ENCODE data around the gene ELMO2.
"Not testable (repeated sequence)": the region's sequence is repeated elsewhere in the genome, so short reads cannot be mapped to it uniquely, and the experiment has no call there.

Gene ELMO2

DNA sequence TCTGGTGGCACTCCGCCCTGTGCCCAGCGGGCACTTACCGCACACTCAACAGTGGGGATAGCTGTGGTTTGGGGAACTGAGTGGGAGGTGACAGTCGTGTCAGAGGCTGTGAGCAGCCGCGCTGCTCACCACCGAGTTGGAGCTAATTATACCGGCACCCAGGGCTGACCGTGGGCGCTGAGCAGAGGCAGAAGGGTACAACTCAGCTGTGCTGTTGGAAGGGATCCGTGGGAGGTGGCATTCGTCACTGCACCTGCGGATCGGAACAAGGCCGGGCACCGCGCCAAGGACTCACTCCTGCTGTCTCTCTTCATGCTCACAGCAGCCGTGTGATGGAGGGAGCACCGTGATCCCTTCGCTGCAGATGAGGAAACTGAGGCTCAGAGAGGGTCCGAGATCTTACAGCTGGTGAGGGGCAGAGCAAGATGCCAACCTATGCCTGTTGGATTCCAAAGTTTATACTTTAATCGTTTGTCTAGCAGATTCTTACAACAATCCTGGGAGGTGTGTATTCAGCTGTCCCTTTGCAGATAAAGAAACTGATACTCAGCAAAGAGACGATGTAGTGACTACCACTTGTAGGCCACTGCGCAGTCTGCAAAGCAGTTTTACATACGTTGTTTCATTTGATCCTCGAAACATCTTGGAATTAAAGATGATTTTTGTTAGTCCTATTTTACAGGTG lies 713 bp upstream of the ELMO2 start:
- peak; percentile 71 for DNase-seq (ENCODE audit: low read depth)

DNA sequence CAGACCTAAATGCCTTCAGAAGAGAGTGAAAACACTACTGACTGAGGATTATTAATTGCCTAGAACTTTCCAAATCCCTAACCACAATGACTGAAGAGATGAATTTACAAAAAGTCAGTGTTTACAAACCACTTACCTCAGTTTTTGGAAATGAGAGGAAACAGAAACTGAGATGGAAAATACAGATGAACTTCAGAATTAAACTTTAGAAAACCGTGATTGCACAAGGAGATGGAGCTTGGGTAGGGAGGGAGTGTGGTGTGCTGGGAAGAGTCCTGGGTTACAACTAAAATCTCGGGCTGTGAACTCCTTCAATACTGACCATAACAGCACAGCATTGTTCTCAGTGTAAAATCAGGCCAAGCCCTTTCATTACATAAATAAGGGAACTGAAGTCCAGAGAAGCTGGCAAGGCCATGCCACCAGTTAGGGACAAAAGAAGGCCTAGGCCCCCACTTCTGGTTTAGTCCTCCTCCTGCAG lies 4.0 kb downstream of the ELMO2 start:
- DNase-seq (ENCODE audit: low read depth) = no peak

DNA sequence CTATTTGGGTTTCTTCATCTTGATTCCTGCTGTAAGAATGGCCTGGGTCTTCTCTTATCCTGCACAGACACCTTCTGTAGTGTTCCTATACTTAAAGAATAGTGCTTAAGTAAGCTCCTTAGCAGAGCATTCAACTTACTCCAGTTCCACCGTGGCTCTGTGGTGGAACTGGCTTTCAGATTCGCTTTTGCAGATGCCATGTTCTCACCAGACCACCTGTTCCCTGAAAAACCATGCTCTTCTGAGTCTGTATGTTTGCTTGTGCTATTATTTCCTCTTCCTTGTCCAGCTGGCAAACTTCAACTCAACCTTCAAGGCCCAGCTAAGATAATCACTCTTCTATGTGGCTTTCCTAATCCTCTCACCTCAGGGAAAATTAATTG lies 4.9 kb downstream of the ELMO2 start:
- DNase-seq (ENCODE audit: low read depth) = no peak

DNA sequence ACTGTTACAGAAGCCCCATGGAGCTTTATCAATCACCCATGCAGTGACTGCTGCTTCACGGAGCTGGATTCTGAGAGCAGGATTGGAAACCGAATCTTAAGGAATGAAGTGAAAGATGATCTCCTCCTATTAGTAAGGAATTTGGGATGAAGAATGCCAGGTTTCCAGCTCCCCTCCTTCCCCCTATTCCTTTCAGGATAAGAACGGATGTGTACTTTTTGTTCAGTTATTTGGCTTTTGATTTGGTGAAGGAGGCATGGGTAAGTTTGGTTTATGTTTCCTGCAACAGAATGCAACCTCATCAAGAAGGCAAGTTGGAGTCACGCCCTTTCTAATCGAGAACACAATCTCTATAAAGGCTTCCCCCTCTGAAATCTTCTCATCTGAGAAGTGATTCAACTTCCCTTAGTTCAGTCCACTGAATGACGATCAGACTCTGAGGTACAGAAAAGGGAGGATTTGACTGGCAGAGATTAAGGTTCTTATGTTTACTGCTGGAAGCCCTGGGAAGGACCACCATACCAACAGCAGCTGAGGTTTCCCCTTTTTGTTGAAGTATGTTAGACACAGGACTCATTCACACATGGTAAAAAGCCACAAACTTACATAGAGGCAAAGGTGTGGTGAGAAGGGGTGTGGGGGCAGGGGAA lies 5.5 kb downstream of the ELMO2 start:
- DNase-seq (ENCODE audit: low read depth) = peak; percentile 5

DNA sequence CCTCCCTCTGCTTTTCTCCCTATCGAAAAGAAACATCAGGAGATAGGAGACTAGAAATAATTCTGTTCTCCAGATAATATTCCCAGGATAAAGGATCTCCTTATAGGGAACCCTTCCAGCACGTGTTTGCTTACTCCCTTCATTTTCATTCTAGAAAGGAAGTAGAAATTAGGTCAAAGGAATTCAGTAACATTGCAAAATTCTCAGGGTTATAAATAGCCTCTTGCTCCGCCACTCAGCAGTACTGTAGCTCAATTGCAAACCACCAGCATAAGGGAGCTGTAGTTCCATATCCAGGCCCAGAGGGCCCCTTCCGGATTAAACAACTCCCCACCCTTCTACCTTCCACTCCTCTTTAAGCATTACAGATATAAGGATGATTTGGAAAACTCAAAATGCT lies 6.2 kb downstream of the ELMO2 start:
- DNase-seq (ENCODE audit: low read depth) = no peak

DNA sequence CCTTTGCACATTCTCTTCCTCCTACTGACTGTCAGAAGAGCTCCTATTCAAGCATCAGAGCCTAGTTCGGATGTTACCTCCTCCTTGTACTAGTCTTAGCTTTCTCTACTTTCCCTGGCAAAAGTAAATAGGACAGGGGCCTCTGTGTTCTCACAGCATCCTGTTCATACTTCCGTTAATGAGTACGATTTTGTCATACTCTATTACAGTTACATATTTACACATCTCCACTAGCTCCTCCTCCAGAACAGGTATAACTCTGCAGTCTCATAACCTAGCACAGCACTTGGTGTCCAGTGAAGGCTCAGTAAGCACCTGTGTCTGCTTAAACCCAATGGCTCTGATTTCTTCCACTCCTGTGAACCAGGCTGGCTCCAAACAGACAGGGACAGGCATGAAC lies 7.0 kb downstream of the ELMO2 start:
- DNase-seq (ENCODE audit: low read depth) = no peak

DNA sequence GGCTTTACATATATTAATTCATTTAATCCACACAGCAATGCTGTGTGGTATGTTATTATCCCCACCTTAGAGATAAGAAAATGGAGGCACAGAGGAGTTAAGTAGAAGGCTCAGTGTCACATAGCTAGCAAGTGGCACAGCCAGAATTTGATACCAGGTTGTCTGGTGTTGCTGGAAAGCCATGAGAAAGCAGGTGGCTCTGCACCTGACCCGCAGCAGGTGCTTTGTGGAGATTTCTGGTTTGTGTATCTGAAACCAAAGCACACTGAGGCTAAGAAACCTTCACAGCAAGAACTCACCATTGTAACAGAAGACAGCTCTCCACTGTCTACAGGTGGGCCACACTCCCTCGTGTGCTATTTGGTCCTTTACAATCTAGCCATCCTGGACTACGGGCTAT lies 7.5 kb downstream of the ELMO2 start:
- DNase-seq (ENCODE audit: low read depth) = no peak

DNA sequence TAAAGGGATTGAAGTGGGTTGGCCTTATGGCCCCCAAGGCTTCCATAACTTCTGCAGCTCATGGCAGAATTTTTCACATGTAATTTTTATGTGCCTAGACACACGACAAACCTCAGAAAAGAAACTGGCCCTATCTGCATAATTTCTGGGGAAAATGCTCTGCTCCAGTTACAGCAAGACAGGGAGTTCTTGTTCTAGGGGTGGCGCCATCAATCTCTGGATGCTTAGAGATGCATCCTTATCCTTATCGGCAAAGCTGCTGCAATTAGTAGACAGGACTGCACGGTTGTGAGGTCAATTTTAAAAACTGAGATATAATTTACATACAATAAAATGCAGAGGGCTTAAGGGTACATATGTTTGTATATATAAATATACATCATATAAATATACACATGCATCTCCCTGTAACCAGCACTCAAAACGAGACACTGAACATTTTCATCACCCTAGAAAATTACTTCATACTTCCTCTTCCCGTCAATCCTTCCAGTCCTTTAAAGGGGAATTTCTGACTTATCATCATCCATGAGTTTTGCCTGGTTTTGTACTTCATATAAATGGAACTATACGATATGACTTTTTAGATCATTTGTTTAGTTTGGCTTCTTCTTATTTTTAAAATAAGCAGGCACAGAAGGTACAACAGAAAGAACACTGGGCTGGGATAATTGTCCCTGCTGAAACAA lies 10.2 kb downstream of the ELMO2 start:
- no peak for DNase-seq (ENCODE audit: low read depth)

DNA sequence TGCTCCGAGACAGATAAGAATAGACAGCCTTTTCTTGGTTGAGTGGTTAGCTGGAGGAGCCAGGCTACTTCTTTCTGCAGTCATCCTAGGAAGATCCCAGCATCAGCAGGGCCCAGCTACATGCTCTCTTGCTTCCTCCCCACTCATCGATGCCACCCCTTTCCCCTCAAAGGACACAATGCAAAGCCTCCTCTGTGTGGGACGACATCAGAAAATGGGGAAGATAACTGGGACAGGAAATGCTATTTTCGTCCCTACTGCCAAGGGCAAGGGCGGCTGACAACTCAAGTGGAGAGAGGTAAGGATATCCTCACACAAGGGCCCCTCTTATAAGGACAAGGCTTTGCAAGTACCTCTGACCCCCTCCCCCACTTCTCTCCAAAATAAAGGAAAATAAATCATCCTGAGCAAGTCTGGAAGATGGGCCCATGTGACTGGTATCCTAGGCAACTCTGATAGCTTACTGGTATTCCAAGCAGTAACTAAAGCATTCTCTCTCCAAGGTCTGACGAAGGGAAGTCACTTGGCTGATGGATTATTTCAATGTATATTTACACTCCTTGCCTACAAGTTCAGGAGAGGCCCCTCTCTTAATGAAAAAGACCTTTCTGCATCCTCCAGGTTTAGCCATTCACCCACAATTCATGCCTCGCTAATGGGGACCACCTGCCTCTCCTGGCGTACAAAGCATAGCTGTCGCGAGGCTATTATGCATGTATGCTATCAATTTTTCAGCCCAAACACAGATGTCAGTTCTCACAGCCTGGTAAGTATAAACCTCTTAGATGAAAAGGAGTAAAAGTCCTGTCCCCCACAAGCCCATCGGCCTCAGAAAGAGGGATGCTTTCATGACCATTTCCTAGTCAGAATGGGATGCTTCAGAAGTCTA lies 11.3 kb downstream of the ELMO2 start:
- DNase-seq (ENCODE audit: low read depth) = no peak

DNA sequence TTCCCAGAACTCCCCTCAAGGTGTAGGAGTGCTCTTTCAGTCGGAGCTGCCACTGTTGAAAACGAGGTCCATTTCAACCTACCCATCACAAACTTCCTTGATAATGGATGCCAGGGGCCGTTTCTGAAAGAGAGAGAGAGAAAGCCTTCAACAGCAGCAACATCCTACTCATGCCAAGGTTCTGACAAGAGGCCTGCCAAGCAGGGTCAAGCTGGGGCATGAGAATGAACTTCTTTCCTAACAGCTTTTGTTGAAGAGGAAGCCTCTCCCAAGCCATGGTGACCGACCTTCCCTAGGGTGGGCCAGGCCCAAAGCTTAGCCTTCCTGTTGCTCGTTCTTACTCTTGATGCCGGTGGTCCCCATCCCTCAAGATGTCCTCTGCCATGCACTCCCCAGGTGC lies 12.4 kb downstream of the ELMO2 start:
- DNase-seq (ENCODE audit: low read depth) = no peak

DNA sequence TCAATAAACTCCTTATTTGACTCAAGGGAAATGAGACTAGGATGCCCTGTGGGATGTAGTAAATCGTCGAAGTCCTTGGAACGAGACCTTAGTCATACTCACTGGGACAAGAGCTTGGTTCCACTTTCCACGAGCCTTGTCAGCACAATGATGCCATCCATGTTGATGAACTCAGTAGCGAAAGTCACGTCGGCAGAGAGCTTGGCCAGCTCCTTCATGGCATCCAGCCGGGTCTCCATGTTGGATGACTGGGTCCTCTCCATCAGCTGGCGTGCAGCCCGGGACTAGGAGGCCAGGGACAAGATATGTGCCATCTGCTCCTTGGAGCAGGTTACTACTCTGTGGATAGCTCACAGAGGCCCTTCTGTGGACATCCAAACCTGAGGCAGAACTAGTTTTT lies 17.5 kb downstream of the ELMO2 start:
- DNase-seq (ENCODE audit: low read depth) = no peak

DNA sequence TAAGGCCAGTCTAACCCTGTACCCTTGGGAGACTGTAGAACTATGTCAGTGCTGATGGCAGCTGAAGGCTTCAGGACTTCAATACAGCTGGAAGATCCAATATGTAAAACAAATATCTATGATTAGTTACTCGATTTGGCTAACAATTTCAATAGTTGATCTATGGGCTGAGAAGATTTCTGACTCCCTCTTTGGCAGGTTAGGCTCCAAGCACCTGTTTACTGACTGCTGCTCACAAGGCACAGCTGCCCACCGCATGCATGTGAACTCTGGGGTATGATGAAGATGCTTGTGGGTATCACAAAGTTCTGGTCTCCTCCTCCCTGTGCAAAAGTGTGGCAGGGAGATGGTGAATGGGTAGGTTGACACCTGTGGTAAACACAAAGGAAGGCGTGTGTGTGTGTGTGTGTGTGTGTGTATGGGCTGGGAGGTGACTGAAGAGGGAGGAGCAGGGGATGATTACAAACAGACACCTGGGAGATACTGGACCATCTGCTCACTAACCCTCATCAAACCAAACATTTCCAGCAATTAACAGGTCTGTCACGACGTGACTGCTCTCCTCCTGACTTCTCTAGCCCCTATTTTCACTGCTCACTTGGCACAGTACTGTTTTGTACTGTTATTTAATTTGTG lies 18.1 kb downstream of the ELMO2 start:
- DNase-seq (ENCODE audit: low read depth) = no peak

DNA sequence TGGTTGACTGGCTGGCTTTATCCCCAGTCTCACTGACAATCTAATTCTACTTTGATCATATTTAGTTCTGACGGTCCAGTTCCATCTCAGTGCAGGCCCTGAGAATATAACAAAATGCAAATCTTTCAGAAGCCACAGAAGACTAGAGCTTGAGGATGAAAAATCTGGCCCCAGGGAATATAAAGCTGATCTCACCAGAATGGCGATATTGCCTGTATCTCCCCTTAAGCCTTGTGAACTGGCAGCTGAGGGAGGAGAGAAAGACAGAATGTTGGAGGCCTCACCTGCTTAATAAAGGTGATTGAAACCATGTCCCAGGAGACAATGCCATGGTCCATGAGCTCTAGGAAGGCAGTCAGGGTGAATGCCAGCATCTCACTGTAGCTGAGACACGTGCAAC lies 19.4 kb downstream of the ELMO2 start:
- DNase-seq (ENCODE audit: low read depth) = not testable (repeated sequence)

DNA sequence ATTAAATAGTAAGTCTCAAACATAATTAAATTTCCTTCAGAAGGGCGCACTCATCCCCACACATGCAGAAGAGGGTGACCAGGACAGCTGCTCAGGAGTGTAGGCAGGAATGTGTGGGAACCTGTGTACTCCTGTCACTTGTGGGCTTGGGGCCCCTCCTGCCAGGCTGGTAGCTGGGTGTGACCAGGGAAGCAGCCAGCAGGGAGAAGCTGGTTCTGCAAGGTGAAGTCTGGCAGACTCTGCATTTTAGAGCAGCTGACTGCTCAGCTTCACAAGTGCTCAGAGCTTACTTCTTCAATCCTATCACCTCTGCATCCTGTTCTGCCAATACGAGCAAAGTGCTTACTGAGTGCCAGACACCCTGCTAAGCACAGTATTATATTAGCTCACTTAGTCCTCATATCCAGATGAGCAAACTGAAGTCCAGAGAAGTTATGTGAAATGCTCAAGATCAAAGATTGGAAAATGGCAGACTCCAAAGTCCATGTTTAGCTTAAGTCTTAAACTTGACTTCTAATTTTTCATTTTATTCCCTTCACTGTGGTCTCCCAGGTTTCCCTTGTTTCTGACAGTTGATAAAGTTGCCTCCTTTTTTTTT lies 27.9 kb downstream of the ELMO2 start:
- no peak for DNase-seq (ENCODE audit: low read depth)

DNA sequence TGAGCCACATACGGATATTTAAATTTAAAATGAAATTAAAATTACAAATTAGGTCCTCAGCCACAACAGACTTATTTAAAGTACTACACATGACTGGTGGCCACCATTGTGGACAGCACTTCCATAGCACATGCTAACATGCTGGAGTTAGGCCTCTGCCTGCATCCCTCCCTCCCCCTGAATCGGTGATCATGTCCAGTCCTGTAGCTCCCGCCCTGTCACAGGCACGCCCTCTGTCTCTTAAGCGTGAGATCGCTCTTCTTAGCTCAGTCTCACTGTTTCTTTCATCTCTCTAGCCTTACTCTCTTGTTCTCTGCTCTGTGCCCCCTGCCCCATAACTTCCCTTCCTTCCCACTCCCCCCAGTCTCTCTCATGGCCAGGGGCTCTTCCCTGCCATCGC lies 28.9 kb downstream of the ELMO2 start:
- DNase-seq (ENCODE audit: low read depth) = no peak

DNA sequence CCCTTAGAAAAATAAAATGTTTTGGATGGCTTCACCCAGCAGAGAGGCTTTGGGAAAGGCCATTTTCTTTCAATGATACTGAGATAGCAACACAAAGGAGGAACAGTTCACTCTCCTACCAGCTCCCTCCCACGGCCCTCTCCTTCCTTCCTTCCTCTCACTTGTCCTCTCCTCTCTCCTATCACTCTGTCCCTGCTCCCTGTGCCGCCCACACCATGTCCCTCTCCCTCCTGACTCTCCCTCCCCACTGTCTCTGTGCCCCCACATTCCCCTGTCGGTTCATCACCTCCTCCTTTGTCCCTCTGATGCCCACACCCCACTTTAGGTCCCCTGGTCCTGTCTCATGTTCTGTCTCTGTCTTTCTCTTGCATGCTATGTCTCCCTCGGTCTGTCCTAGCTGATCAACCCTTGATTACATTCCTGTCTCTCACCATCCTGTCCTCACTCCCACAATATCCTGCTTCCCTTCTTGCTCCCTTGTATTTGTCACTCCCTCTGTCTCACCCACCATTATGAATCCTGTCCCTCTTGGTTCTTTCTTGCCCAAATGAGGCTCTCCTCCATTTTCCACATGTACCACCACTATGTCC lies 30.1 kb downstream of the ELMO2 start:
- no peak for DNase-seq (ENCODE audit: low read depth)

DNA sequence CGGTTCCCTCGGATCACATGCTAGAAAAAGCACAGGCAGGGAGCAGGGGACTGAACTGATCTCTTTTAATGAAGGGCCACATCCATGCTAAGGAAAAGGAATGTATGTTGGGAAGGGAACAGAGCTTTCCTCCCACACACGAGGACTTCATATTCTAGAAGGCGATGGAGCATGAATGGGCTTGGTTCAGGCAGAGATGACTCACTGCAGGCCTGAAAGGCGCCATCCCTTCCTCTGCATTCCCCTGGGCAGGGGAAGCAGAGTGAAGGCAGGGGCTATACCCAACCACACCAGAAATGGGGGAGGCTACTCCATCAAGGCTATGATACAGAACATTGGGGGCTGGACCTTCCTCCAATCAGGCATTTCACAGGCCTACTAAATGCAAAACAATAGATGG lies 30.6 kb downstream of the ELMO2 start:
- DNase-seq (ENCODE audit: low read depth) = no peak

DNA sequence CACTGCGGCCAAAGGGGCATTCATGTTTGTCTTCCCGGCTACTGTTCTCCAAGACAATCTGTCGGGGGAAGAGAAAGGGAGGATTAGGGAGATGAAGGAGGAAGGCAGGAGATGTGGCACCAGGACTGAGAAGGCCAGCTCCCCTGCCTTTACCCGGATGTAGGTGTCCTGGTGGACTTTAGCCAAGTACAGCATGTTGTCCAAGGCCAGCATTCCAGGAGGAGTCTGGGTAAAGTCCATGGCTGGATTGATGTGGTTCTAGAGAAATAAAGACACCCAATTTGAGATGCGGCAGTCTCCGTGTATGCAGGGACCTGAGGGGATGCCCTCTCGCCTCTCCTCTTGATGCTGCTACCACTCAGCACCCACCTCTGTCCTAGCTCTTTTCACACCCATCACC lies 32.0 kb downstream of the ELMO2 start:
- no peak for DNase-seq (ENCODE audit: low read depth)

DNA sequence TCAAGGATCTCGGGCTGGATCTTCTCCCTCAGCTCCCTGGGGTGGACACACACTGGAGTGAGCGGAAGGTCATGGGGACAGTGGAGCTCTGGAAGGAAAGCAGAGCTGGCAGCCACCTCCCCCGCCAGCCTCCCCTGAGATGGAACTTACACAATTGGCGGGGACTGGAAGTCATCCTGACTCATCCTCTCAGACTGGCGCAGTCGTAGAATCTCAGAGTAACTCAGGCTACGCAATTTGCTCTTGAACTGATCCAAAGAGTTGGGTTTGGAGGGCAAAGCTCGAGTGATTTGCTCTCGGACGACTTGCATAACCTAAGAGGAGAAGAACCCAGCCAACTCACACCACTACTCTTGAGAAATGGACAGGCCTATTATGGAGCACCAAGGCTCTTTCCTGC lies 34.8 kb downstream of the ELMO2 start:
- DNase-seq (ENCODE audit: low read depth) = no peak

DNA sequence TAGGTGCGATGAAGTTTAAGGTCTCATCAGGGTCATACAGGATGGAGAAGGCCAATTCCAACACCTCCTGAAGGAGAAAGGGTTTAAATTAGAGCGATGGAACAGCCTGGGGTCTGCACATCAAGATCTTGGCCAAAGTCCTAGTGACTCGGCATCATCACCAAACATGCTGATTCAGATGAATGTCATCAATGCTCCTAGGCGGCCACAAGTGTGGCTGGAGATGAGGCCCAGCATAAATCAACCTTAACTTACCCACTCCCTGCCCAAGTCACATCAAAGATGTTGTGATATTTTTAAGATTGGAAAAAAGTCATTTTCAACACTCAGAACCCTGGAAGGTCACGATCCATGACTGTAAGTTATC lies 37.5 kb downstream of the ELMO2 start:
- no peak for DNase-seq (ENCODE audit: low read depth)

Measured in activated T-helper 1 cell treated with Interleukin-2 at 50 U/mL for 16 hours (primary cell).